NCI-H1048 (cell line): Measurements from ENCODE around the gene MGAT4A.
"Not testable (repeated sequence)": the region's sequence is repeated elsewhere in the genome, so short reads cannot be mapped to it uniquely, and the experiment has no call there.

Experiments used
- DNase-seq: peaks from one replicate; lab custom pipeline; 2025; lab: John Stamatoyannopoulos, UW

The MGAT4A gene

GRCh38 chr2:98730053-98730706, 752 bp downstream of the MGAT4A start:
- DNase-seq, result peak; percentile 4

- DNase-seq, result no peak
Measured at GRCh38 chr2:98729652-98730051, 1.3 kb downstream of the MGAT4A start.

DNA sequence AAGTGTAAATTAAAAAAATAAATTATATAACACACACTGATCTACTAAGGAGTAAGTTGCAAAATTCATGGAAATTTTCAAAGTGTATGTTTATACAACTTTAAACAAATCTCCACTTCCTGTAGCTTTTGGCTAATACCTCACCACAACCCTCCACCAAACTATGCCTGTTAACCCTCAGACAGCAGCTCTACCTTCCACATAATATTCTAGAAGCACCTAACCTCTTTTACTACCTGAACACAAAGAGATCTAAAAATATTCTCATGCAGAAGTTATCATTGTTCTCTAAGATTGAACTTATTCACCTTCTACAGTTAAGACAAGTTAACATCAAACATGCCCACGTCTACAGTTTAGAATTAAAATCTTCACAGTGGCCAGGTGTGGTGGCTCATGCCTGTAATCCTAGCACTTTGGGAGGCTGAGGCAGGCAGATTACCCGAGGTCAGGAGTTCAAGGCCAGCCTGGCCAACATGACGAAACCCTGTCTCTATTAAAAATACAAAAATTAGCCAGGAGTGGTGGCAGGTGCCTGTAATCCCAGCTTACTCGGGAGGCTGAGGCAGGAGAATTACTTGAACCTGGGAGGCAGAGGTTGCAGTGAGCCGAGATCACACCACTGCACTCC, 2.7 kb downstream of the MGAT4A start:
- not testable (repeated sequence) for DNase-seq

DNA sequence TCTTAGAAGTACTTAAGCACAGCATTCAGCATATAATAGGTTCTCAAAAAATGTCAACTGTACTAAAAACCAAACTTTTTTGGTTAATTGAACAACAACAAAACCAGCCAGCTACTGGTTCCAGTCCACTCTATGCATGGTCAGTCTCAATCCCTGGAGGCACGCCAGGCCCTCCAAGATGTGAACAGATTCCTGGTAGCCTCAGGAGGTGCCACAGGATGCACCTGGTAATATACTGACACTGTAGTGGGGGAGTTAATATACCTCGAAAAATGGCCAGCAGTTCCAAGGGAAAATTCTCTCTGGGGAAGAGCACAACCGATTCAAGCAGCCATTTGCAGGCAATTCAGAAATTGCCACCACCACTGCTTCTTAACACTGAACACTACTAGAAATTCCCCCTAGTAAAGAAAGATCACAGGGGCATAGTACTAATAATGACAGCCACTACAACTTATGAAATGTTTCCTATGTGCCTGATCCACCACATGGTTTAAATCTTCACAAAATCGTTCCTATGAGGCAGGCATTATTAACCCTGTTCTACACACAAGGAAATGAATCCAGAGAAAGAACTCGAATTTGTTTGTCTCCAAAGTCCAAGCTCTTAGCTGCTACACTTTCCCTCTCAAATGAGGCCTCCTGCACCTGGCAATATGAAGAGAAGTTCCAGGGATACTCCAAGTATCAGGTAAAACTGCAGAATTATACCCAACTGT, 3.4 kb downstream of the MGAT4A start:
- no peak for DNase-seq

DNA sequence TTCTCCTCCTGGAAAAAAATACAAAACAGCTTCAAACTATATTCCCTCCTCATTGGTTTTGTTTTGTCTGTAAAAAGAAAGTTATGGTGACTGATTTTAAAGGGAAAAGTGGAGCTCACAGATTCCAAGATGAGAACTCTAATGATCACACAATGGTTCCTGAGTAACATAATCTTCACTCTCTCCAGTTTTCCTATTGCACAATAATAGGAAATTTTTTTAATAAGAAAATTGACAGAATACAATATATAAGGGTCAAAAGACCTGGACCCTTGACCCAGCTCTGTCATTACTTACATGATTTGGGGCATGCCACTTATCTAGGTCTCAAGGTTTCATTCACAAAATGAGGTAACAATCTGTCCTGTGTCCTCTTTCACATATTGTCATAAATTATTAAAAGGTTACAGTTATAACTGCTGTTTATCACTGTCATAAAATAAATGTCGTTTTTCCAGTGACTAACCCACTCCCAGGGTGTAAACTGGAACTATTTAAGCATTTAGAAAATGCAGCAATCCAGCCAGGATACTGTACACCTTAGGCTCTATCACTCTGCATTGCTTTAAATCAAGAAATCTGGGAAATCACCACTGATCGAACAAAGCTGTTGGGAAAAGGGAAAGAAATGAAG, 4.1 kb downstream of the MGAT4A start:
- no peak for DNase-seq

DNA sequence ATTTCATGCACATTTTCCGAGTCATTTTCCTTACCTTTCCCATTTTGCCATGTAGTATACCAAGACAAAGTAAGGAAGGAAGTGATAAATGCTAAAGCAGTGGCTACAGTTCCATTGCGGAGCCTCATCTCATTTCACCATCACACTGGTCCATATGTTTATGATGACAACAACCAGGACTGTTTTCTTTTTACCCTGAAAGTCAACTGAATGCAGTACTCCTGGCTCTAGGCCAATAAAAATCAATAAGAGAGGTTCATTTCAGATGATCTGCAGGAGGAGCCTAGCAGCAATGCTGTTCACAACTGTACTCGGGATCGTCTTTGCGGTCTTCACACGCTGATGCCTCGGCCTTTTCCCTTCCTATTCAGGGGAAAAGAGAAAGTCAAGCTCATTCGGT, 4.7 kb downstream of the MGAT4A start:
- DNase-seq, result no peak

- no peak for DNase-seq
Measured at GRCh38 chr2:98720286-98720685, 10.6 kb downstream of the MGAT4A start.

DNA sequence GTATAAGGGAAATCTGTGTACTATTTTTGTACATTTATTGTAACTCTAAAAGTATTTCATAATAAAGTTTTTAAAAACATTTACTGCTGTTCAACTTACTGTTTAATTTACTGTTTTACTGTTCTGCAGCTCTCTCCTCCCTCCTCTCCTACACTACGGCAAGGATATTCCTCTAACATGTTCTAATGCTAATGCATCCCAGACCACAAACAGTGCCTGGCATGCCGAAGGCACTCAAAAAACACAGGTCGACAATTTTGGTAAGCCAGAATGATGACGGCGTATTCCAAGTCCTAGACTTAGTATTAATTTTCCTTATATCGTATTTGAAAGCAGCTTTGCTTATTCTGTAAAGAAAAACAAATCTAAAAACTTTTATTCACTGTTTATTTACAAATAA, 13.3 kb downstream of the MGAT4A start:
- no peak for DNase-seq

GRCh38 chr2:98716786-98717185, 14.1 kb downstream of the MGAT4A start:
- DNase-seq, result no peak

DNA sequence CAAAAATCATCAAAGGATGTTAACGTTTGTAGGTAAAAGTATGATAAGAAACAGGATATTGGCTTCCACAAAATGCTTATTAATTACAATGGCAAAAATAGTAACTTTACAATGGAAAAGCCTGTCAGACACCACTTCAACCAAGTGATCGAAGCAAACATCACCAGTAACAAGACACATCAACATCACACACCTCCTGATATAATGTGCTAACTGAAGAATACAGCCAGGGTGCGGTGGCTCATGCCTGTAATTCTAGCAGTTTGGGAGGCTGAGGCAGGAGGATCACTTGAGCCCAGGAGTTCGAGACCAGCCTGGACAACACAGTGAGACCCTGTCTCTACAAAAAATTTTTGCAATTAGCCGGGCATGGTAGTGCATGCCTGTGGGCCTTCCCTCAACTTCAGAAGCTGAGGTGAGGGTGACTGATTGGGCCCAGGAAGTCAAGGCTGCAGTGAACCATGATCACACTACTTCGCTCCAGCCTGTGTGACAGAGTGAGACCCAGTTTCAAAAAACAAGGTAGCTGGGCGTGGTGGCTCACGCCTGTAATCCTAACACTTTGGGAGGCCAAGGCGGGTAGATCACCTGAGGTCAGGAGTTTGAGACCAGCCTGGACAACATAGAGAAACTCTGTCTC, 15.0 kb downstream of the MGAT4A start:
- no peak for DNase-seq

- no peak for DNase-seq
Measured at GRCh38 chr2:98713332-98714015, 17.5 kb downstream of the MGAT4A start.

DNA sequence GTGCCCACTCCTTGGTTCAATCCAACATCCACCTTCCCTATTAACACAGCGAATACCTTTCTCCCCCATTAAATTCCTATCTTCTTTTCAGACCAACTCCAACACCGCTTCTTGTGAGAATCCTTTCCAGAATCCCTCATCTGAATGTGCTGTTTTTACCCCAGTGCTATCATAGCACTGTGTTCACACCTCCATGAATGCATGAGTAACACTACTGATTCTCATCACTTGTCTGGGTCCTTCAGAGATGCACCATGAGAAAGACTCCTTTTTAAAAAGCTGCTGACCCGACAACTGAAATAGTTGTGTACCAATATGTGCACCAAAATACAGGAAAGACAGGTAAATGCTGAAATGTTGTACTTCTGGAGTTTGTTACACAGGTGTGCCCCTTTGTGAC, 18.8 kb downstream of the MGAT4A start:
- no peak for DNase-seq

DNA sequence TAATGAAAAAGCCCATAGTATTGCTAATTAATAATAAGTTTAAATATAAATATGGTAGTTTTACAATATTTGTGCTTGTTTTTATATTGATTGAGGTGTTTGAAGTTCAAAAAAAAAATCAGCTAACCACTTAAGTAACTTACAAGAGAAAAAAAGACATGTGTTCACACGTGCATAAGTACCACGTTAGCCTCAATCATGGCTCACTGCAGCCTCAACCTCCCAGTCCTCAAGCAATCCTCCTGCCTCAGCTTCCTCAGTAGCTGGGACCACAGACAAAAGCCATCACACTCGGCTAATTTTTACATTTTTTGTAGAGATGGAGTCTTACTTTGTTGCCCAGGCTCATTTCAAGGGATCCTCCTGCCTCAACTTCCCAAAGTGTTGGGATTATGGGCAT, 19.4 kb downstream of the MGAT4A start:
- no peak for DNase-seq

- DNase-seq, result no peak
Measured at GRCh38 chr2:98710734-98711133, 20.2 kb downstream of the MGAT4A start.

DNA sequence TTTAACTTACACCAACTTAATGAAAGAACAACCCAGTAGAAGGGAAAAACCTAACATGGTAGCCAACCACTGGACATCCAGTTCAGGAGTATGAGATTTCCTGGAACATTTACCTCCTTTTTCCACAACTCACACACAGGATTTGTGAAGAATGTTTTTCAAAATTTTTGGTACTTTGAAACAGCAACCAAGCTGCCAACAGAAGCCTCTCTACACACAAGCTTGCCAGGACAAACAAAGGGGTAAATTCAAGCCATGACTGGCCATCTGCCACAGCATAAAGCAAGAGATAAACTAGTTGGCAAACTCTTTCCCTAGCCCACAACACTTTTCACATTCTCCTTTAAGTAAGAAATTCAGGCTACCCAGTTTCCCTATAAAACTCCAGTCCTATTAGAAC, 21.4 kb downstream of the MGAT4A start:
- no peak for DNase-seq

- no peak for DNase-seq
Measured at GRCh38 chr2:98708396-98709186, 22.3 kb downstream of the MGAT4A start.

DNA sequence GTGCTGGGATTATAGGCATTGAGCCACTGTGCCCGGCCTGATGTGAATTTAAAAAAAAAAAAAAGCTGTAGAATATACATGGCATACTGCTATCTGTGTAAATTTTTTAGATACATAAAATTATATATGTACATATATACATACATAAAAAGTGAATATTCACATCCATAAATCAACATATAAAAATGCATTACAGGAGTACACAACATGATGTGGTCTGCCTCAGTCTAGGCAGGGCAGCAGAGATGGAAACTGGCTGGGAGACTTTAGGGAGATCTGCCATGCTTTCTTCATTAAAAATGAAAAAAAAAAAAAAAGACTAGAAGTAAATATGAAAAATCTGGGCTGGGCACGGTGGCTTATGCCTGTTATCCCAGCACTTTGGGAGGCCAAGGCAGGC, 24.3 kb downstream of the MGAT4A start:
- no peak for DNase-seq

- DNase-seq, result no peak
Measured at GRCh38 chr2:98705333-98705617, 25.7 kb downstream of the MGAT4A start.

DNA sequence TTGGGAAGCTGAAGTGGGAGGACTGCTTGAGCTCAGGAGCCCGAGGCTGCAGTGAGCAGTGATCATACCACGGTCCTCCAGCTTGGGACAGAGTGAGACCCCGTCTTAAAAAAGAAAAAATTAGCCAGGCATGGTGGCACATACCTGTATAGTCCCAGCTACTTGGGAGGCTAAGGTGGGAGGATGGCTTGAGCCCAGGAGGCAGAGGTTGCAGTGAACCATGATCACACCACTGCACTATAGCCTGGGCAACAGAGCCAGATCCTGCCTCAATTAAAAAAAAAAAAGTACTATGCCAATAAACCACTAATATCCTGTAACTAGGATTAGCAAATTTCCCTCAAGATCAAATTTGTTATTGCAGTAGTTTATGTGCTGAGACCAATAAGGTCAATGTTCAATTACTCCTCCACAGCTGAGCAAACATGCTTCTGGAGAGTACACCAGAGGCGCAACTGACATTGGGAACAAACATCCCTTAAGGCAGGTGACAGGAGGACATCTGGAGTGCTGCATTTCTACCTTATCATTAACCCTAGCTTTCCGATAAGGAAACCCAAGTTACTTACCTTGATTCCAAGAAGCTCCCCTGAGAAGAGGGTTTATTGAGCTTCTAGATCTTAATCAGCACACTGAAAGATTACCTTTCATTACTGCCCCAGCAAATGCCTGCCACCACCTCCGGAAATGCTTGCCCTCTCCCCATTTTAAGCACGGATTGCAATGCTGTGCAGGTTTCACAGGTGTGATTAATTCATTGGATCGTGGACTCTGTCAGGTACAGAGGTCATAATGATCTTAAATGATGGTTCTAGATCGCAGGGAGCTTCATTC, 26.2 kb downstream of the MGAT4A start:
- no peak for DNase-seq

DNA sequence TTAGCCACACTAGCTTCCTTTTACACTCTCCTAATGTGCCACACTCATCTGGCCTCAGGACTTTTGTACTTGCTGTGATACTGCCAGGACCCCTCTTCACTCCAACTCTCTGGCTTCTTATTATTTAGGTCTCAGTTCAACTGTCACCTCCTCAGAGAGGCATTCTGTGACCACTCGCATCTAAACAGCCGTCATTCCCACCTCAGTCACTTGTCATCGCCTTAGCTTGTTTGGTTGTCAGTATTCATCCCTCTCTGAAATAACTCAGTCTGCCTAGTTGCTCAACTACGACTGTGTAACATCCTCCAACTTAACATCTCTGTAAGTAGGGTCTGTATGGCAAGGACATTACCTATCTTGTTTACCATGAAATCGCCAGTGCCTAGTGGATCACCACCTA, 27.2 kb downstream of the MGAT4A start:
- no peak for DNase-seq
